IMR-90 (cell line): Measurements from ENCODE around the gene CHRM4. TPM values are rescaled to one million over a fixed set of nuclear protein-coding genes. Genes with fewer than 3 reads are reported as not detected.

Experiments used
- ATAC-seq: fragments of 200-7000 bp; cut with Tn5 transposase; 2 replicates; pipeline ENCODE4 v1.9.1; 2020; ENCODE audit warnings: low read depth, mild to moderate bottlenecking, moderate library complexity
- BruUV-seq: library from RNA; stranded (reverse); fragments of 400-500 nt; replicated peaks from 2 replicates; lab custom pipeline; 2021; lab: Mats Ljungman, UMichigan
- CTCF ChIA-PET: fragments of 300-600 bp; formaldehyde crosslinking; extraction: SDS; loops from one replicate; lab custom pipeline; 2021; ENCODE audit warnings: antibody characterized with exemption; lab: Yijun Ruan, JAX
- POLR2A ChIA-PET: fragments of 300-600 bp; sonication (Branson Sonifier 250); formaldehyde crosslinking; loops from one replicate; lab custom pipeline; 2022; ENCODE audit warnings: antibody characterized with exemption; ENCODE audit not compliant: unreplicated experiment; lab: Charles Lee
- DNase-seq: peaks from one replicate; pipeline ENCODE4 v3.0.0; 2013
- H2AFZ ChIP-seq: replicated peaks from 2 replicates; pipeline ENCODE3; 2013; ENCODE audit warnings: low read length, mild to moderate bottlenecking; ENCODE audit not compliant: poor library complexity
- H2AK5ac ChIP-seq: 2 replicates; pipeline ENCODE4 v1.6.1; 2013; ENCODE audit warnings: low read depth, low read length, inconsistent platforms
- H2AK9ac ChIP-seq: replicated peaks from 2 replicates; pipeline ENCODE3; 2013; ENCODE audit warnings: mild to moderate bottlenecking, low read depth, low read length, moderate library complexity; ENCODE audit not compliant: poor library complexity
- H2BK120ac ChIP-seq: 2 replicates; pipeline ENCODE4 v1.6.1; 2013; ENCODE audit warnings: low read depth, low read length, inconsistent platforms
- H2BK15ac ChIP-seq: 3 replicates; pipeline ENCODE4 v1.6.1; 2013; ENCODE audit warnings: low read depth, low read length, inconsistent platforms
- H2BK20ac ChIP-seq: 2 replicates; pipeline ENCODE4 v1.6.1; 2013; ENCODE audit warnings: low read depth, mild to moderate bottlenecking, inconsistent platforms, low read length, moderate library complexity
- H2BK5ac ChIP-seq: 2 replicates; pipeline ENCODE4 v1.6.1; 2013; ENCODE audit warnings: mild to moderate bottlenecking, low read depth, low read length, inconsistent platforms; ENCODE audit not compliant: poor library complexity, severe bottlenecking
- H3K14ac ChIP-seq: replicated peaks from 2 replicates; pipeline ENCODE4 v1.6.1; 2013; ENCODE audit warnings: low read depth, low read length, inconsistent platforms
- H3K18ac ChIP-seq: 2 replicates; pipeline ENCODE4 v1.6.1; 2013; ENCODE audit warnings: low read depth, low read length, control low read depth
- H3K23ac ChIP-seq: 2 replicates; pipeline ENCODE4 v1.6.1; 2013; ENCODE audit warnings: low read depth, low read length, inconsistent platforms
- H3K27ac ChIP-seq: 2 replicates; pipeline ENCODE4 v1.5.1; 2013; ENCODE audit warnings: mild to moderate bottlenecking, control low read depth, low read length; ENCODE audit not compliant: insufficient read depth
- H3K27me3 ChIP-seq: 2 replicates; pipeline ENCODE4 v1.6.1; 2013; ENCODE audit warnings: low read length; ENCODE audit not compliant: control insufficient read depth, insufficient read depth
- H3K36me3 ChIP-seq: 2 replicates; pipeline ENCODE4 v1.6.1; 2013; ENCODE audit warnings: low read length, mixed read lengths; ENCODE audit not compliant: control insufficient read depth, insufficient read depth
- H3K4ac ChIP-seq: 2 replicates; pipeline ENCODE4 v1.6.1; 2013; ENCODE audit warnings: low read depth, low read length, inconsistent platforms
- H3K4me1 ChIP-seq: 2 replicates; pipeline ENCODE4 v1.6.1; 2013; ENCODE audit warnings: low read length, mixed read lengths; ENCODE audit not compliant: control insufficient read depth, insufficient read depth
- H3K4me2 ChIP-seq: 2 replicates; pipeline ENCODE4 v1.6.1; 2013; ENCODE audit warnings: low read depth, mild to moderate bottlenecking, control low read depth, low read length, moderate library complexity
- H3K4me3 ChIP-seq: 2 replicates; pipeline ENCODE4 v1.5.1; 2013; ENCODE audit warnings: low read depth, mild to moderate bottlenecking, control low read depth, low read length, moderate library complexity; ENCODE audit not compliant: insufficient read depth
- H3K56ac ChIP-seq: 2 replicates; pipeline ENCODE4 v1.6.1; 2013; ENCODE audit warnings: low read length, inconsistent platforms; ENCODE audit not compliant: insufficient read depth; ENCODE audit errors: extremely low read depth
- H3K79me1 ChIP-seq, 2 experiments: 2 replicates each; pipeline ENCODE4 v1.6.1; 2013; ENCODE audit warnings: low read length in 2 of 2, inconsistent platforms in 1 of 2, low read depth in 1 of 2
- H3K9ac ChIP-seq: 2 replicates; pipeline ENCODE4 v1.6.1; 2013; ENCODE audit warnings: low read depth, low read length, control low read depth
- H3K9me1 ChIP-seq: 2 replicates; pipeline ENCODE4 v1.6.1; 2013; ENCODE audit warnings: low read length, inconsistent platforms; ENCODE audit not compliant: insufficient read depth
- H3K9me3 ChIP-seq: 2 replicates; pipeline ENCODE4 v1.6.1; 2013; ENCODE audit warnings: low read length; ENCODE audit not compliant: control insufficient read depth, insufficient read depth
- H4K20me1 ChIP-seq: 2 replicates; pipeline ENCODE4 v1.6.1; 2013; ENCODE audit warnings: low read length, inconsistent platforms; ENCODE audit not compliant: insufficient read depth
- H4K5ac ChIP-seq: 2 replicates; pipeline ENCODE4 v1.6.1; 2013; ENCODE audit warnings: mild to moderate bottlenecking, low read depth, low read length, control low read depth
- H4K8ac ChIP-seq, 2 experiments: 2 replicates each; pipeline ENCODE4 v1.6.1; 2013; ENCODE audit warnings: low read depth in 2 of 2, low read length in 2 of 2, control low read depth in 1 of 2, inconsistent platforms in 1 of 2
- H4K91ac ChIP-seq: 2 replicates; pipeline ENCODE4 v1.6.1; 2013; ENCODE audit warnings: low read depth, low read length, inconsistent platforms; ENCODE audit not compliant: insufficient read depth
- BHLHE40 ChIP-seq: fragments of 150-350 bp; IDR thresholded peaks from 2 replicates; pipeline ENCODE4 v1.6.1; 2016; ENCODE audit warnings: mild to moderate bottlenecking, low read depth, low read length
- CHD1 ChIP-seq: IDR thresholded peaks from 2 replicates; pipeline ENCODE4 v1.6.1; 2012; ENCODE audit warnings: low read depth, low read length, improper control_type of control experiment
- ELK1 ChIP-seq: fragments of 150-350 bp; IDR thresholded peaks from 2 replicates; pipeline ENCODE4 v1.6.1; 2016; ENCODE audit warnings: low read depth, mild to moderate bottlenecking, low read length, moderate library complexity, borderline replicate concordance
- FOS ChIP-seq: fragments of 150-350 bp; IDR thresholded peaks from 2 replicates; pipeline ENCODE4 v1.6.1; 2016; ENCODE audit warnings: low read depth, low read length
- RCOR1 ChIP-seq: IDR thresholded peaks from 2 replicates; pipeline ENCODE4 v1.6.1; 2012; ENCODE audit warnings: mild to moderate bottlenecking, low read length, improper control_type of control experiment; ENCODE audit not compliant: insufficient replicate concordance
- WGBS, 2 experiments: methylation state at CpG; one replicate each; pipeline versions ENCODE4 v1.1.5 to v1.1.7; 2013; ENCODE audit warnings: missing lambda C conversion rate in 2 of 2; ENCODE audit not compliant: insufficient read length in 1 of 2; ENCODE audit errors: extremely low coverage in 2 of 2; 5-methylcytosine and 5-hydroxymethylcytosine counted together
- dilution Hi-C: fragments of 300-500 bp; cut with HindIII; formaldehyde crosslinking; loops from one replicate; pipeline ENCODE4 v1.14.3; 2018; ENCODE audit warnings: low sequenced_read_pairs; ENCODE audit not compliant: unreplicated experiment
- in situ Hi-C: fragments of 300-500 bp; cut with MboI; formaldehyde crosslinking; loops from 3 replicates; pipeline ENCODE4 v1.14.3; 2019; ENCODE audit warnings: low sequenced_read_pairs, inconsistent platforms, mixed read lengths
- intact Hi-C: fragments of 100-400 bp; cut with micrococcal nuclease; formaldehyde crosslinking; loops from 2 replicates; pipeline ENCODE4 v1.10.0; 2022
- polyA plus RNA-seq, 3 experiments: library from polyadenylated mRNA; depleted of rRNA; stranded (reverse); fragments of >200 nt; gene quantifications; 2 replicates each; pipeline ENCODE4 v1.2.3, GENCODE V29; 2012; ENCODE audit warnings: low replicate concordance in 1 of 3
- total RNA-seq: library from RNA; depleted of rRNA; stranded (reverse); fragments of >200 nt; gene quantifications from 2 replicates; pipeline ENCODE4 v1.2.3, GENCODE V29; 2012

The CHRM4 gene
- total and polyA plus RNA-seq, 2 of the 4 experiments (the other 2 are of a cell fraction) = 0.09 to 0.18 TPM

DNA sequence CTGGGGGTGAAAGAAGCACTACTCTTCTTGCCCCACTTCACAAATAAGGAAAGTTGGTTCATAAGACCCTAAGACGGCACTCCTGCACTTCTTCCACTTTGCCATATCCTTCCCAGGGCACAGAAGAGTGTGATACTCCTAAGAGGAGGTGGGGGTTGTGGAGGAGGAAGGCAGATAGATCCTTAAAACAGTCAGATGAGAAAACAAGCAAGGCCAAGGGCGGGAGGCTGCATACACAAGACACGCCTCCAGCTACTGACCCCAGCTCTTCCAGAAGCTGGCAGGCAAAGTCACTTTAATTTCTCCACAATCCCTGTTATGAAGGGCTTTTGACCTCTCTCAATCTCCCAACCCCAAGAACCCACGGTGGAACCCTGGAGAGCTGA lies 1.6 kb upstream of the CHRM4 start:
- Histone ChIP-seq H3K23ac (no peak overlapping the region), H2BK15ac (no peak overlapping the region), H2BK120ac (no peak overlapping the region), H4K91ac (no peak overlapping the region), H3K4me3 (no peak overlapping the region), H3K9ac (no peak overlapping the region), H3K4me1 (peaks cover 5% of the 10 kb centered on the region; the same call in 1 of the 2 replicates), H3K56ac (no peak overlapping the region), H3K27ac (no peak overlapping the region), H3K79me1 (no peaks in the 10 kb centered on the region), H3K18ac (no peak overlapping the region), H3K36me3 (peaks cover 13% of the 10 kb centered on the region), H3K4ac (no peak overlapping the region), H4K8ac (no peak overlapping the region), H2AK9ac (no peak overlapping the region), H4K20me1 (peaks cover 24% of the 10 kb centered on the region), H3K9me1 (peaks cover 5% of the 10 kb centered on the region; the same call in 1 of the 2 replicates), H2BK20ac (no peak overlapping the region), H3K27me3 (peaks cover 27% of the 10 kb centered on the region), H4K5ac (no peak overlapping the region), H3K9me3 (no peaks in the 10 kb centered on the region), H3K14ac (no peak overlapping the region), H3K4me2 (no peak overlapping the region), H2AK5ac (no peak overlapping the region), H2AFZ (no peak overlapping the region), H2BK5ac (no peak overlapping the region)
- WGBS, 2 experiments = no CpG with 5 or more reads among the region's 4 CpGs
- intact Hi-C loops = no loop called here
- no peak for TF ChIP-seq BHLHE40
- no peak for TF ChIP-seq CHD1
- TF ChIP-seq ELK1 = no peak
- TF ChIP-seq FOS = no peak
- TF ChIP-seq RCOR1 = no peak
- BruUV-seq = no TSS peak
- DNase-seq = no peak
- no peak for ATAC-seq
- CTCF ChIA-PET = interaction anchor here (1.1 to 1.4 kb wide), 3 partner anchors 9 to 156 kb away, joined by 3 to 7 read pairs (median 3); no protein-coding TSS in a partner anchor
- POLR2A ChIA-PET = no interaction called here
- dilution Hi-C loops = no loop called here
- in situ Hi-C loops = no loop called here
